Measurements from ENCODE around the gene TCF25.
A peak's percentile ranks its signal among the peaks of the same experiment; 100 is the strongest.
"Not testable (repeated sequence)": the region's sequence is repeated elsewhere in the genome, so short reads cannot be mapped to it uniquely, and the experiment has no call there.

TCF25 gene

GRCh38 chr16:89873109-89873971, at the start of gene TCF25:
TSS of gene TCF25 (plus strand) at chr16:89873592. CDS start at chr16:89873668, 76 bp downstream.
- peak within 1 kb of the TSS; percentile 100 for H3K27ac ChIP-seq (ENCODE audit: low read depth in 2 of 2, low read length in 2 of 2)
- H3K36me3 ChIP-seq (ENCODE audit: control insufficient read depth in 2 of 2, insufficient read depth in 2 of 2, low read length in 2 of 2), result peaks cover 0 to 26% of the 10 kb centered on the region in 2 donors
- H3K4me3 ChIP-seq (ENCODE audit: low read length in 2 of 2), result peak within 1 kb of the TSS; percentile 81 to 92
- peak within 1 kb of the TSS; percentile 88 to 98 for H3K9ac ChIP-seq (ENCODE audit: low read depth in 1 of 2, low read length in 2 of 2)
- no peaks in the 10 kb centered on the region for H3K9me3 ChIP-seq (ENCODE audit: control insufficient read depth in 2 of 2, low read length in 2 of 2)
- H3K4me1 ChIP-seq (ENCODE audit: control insufficient read depth in 2 of 2, insufficient read depth in 2 of 2, low read length in 2 of 2), result peaks cover 11 to 18% of the 10 kb centered on the region in 2 donors
- H3K27me3 ChIP-seq (ENCODE audit: control insufficient read depth in 2 of 2, insufficient read depth in 2 of 2, low read length in 2 of 2), result no peaks in the 10 kb centered on the region

GRCh38 chr16:89823824-89824148, 49.6 kb upstream of the TCF25 start:
- H3K27ac ChIP-seq (ENCODE audit: low read depth in 2 of 2, low read length in 2 of 2); H3K36me3 ChIP-seq (ENCODE audit: control insufficient read depth in 2 of 2, insufficient read depth in 2 of 2, low read length in 2 of 2); H3K9ac ChIP-seq (ENCODE audit: low read depth in 1 of 2, low read length in 2 of 2); H3K27me3 ChIP-seq (ENCODE audit: control insufficient read depth in 2 of 2, insufficient read depth in 2 of 2, low read length in 2 of 2); H3K9me3 ChIP-seq (ENCODE audit: control insufficient read depth in 2 of 2, low read length in 2 of 2); H3K4me3 ChIP-seq (ENCODE audit: low read length in 2 of 2): not testable (repeated sequence)
- H3K4me1 ChIP-seq (ENCODE audit: control insufficient read depth in 2 of 2, insufficient read depth in 2 of 2, low read length in 2 of 2), result peaks cover 18 to 26% of the 10 kb centered on the region in 2 donors

GRCh38 chr16:89826531-89827382, 46.6 kb upstream of the TCF25 start:
- Histone ChIP-seq H3K27ac (ENCODE audit: low read depth in 2 of 2, low read length in 2 of 2) (peak overlapping the region in 1 of 2 donors; percentile 85), H3K9ac (ENCODE audit: low read depth in 1 of 2, low read length in 2 of 2) (peak overlapping the region in 1 of 2 donors; percentile 81)

GRCh38 chr16:89827383-89828198, 45.8 kb upstream of the TCF25 start:
- peaks cover 5 to 8% of the 10 kb centered on the region in 2 donors for H3K36me3 ChIP-seq (ENCODE audit: control insufficient read depth in 2 of 2, insufficient read depth in 2 of 2, low read length in 2 of 2)
- H3K9me3 ChIP-seq (ENCODE audit: control insufficient read depth in 2 of 2, low read length in 2 of 2), result no peaks in the 10 kb centered on the region
- peak overlapping the region; percentile 51 to 70 for H3K4me3 ChIP-seq (ENCODE audit: low read length in 2 of 2)
- H3K9ac ChIP-seq (ENCODE audit: low read depth in 1 of 2, low read length in 2 of 2), result peak overlapping the region; percentile 10 to 81
- H3K4me1 ChIP-seq (ENCODE audit: control insufficient read depth in 2 of 2, insufficient read depth in 2 of 2, low read length in 2 of 2), result peaks cover 34 to 40% of the 10 kb centered on the region in 2 donors
- no peaks in the 10 kb centered on the region for H3K27me3 ChIP-seq (ENCODE audit: control insufficient read depth in 2 of 2, insufficient read depth in 2 of 2, low read length in 2 of 2)
- H3K27ac ChIP-seq (ENCODE audit: low read depth in 2 of 2, low read length in 2 of 2), result peak overlapping the region; percentile 85 to 87

More at GRCh38 chr16:89826531-89827382, 46.6 kb upstream of the TCF25 start:
- Histone ChIP-seq H3K4me3 (ENCODE audit: low read length in 2 of 2) (no peak overlapping the region), H3K27me3 (ENCODE audit: control insufficient read depth in 2 of 2, insufficient read depth in 2 of 2, low read length in 2 of 2) (no peaks in the 10 kb centered on the region), H3K4me1 (ENCODE audit: control insufficient read depth in 2 of 2, insufficient read depth in 2 of 2, low read length in 2 of 2) (peaks cover 33 to 42% of the 10 kb centered on the region in 2 donors), H3K9me3 (ENCODE audit: control insufficient read depth in 2 of 2, low read length in 2 of 2) (no peaks in the 10 kb centered on the region), H3K36me3 (ENCODE audit: control insufficient read depth in 2 of 2, insufficient read depth in 2 of 2, low read length in 2 of 2) (no peaks in the 10 kb centered on the region)

GRCh38 chr16:89828199-89828869, 45.1 kb upstream of the TCF25 start, which contains the start of gene SPIRE2:
TSS of gene SPIRE2 (plus strand) at chr16:89828475. CDS start at chr16:89828551, 76 bp downstream.
- Histone ChIP-seq H3K27me3 (ENCODE audit: control insufficient read depth in 2 of 2, insufficient read depth in 2 of 2, low read length in 2 of 2) (no peaks in the 10 kb centered on the region), H3K4me3 (ENCODE audit: low read length in 2 of 2) (peak within 1 kb of the TSS; percentile 70 to 76), H3K9me3 (ENCODE audit: control insufficient read depth in 2 of 2, low read length in 2 of 2) (no peaks in the 10 kb centered on the region), H3K27ac (ENCODE audit: low read depth in 2 of 2, low read length in 2 of 2) (peak within 1 kb of the TSS; percentile 94 to 95), H3K36me3 (ENCODE audit: control insufficient read depth in 2 of 2, insufficient read depth in 2 of 2, low read length in 2 of 2) (peaks cover 5 to 8% of the 10 kb centered on the region in 2 donors), H3K9ac (ENCODE audit: low read depth in 1 of 2, low read length in 2 of 2) (peak within 1 kb of the TSS; percentile 83 to 91), H3K4me1 (ENCODE audit: control insufficient read depth in 2 of 2, insufficient read depth in 2 of 2, low read length in 2 of 2) (peaks cover 29 to 37% of the 10 kb centered on the region in 2 donors)

GRCh38 chr16:89828870-89829629, 44.3 kb upstream of the TCF25 start:
- Histone ChIP-seq H3K27me3 (ENCODE audit: control insufficient read depth in 2 of 2, insufficient read depth in 2 of 2, low read length in 2 of 2) (no peaks in the 10 kb centered on the region), H3K4me3 (ENCODE audit: low read length in 2 of 2) (peak overlapping the region; percentile 65 to 76), H3K9me3 (ENCODE audit: control insufficient read depth in 2 of 2, low read length in 2 of 2) (no peaks in the 10 kb centered on the region), H3K27ac (ENCODE audit: low read depth in 2 of 2, low read length in 2 of 2) (peak overlapping the region; percentile 94 to 95), H3K4me1 (ENCODE audit: control insufficient read depth in 2 of 2, insufficient read depth in 2 of 2, low read length in 2 of 2) (peaks cover 32 to 43% of the 10 kb centered on the region in 2 donors), H3K36me3 (ENCODE audit: control insufficient read depth in 2 of 2, insufficient read depth in 2 of 2, low read length in 2 of 2) (peaks cover 5 to 8% of the 10 kb centered on the region in 2 donors), H3K9ac (ENCODE audit: low read depth in 1 of 2, low read length in 2 of 2) (peak overlapping the region; percentile 83 to 91)

GRCh38 chr16:89829630-89830437, 43.6 kb upstream of the TCF25 start:
- peak overlapping the region; percentile 83 to 91 for H3K9ac ChIP-seq (ENCODE audit: low read depth in 1 of 2, low read length in 2 of 2)
- no peaks in the 10 kb centered on the region for H3K9me3 ChIP-seq (ENCODE audit: control insufficient read depth in 2 of 2, low read length in 2 of 2)
- peak overlapping the region; percentile 65 to 76 for H3K4me3 ChIP-seq (ENCODE audit: low read length in 2 of 2)
- H3K4me1 ChIP-seq (ENCODE audit: control insufficient read depth in 2 of 2, insufficient read depth in 2 of 2, low read length in 2 of 2), result peaks cover 34 to 47% of the 10 kb centered on the region in 2 donors
- H3K27ac ChIP-seq (ENCODE audit: low read depth in 2 of 2, low read length in 2 of 2), result peak overlapping the region; percentile 94 to 95
- no peaks in the 10 kb centered on the region for H3K27me3 ChIP-seq (ENCODE audit: control insufficient read depth in 2 of 2, insufficient read depth in 2 of 2, low read length in 2 of 2)
- H3K36me3 ChIP-seq (ENCODE audit: control insufficient read depth in 2 of 2, insufficient read depth in 2 of 2, low read length in 2 of 2), result peaks cover 5 to 10% of the 10 kb centered on the region in 2 donors

GRCh38 chr16:89831810-89832328, 41.5 kb upstream of the TCF25 start:
- Histone ChIP-seq H3K27ac (ENCODE audit: low read depth in 2 of 2, low read length in 2 of 2) (peak overlapping the region in 1 of 2 donors; percentile 23), H3K36me3 (ENCODE audit: control insufficient read depth in 2 of 2, insufficient read depth in 2 of 2, low read length in 2 of 2) (peaks cover 14 to 16% of the 10 kb centered on the region in 2 donors), H3K9me3 (ENCODE audit: control insufficient read depth in 2 of 2, low read length in 2 of 2) (no peaks in the 10 kb centered on the region), H3K9ac (ENCODE audit: low read depth in 1 of 2, low read length in 2 of 2) (no peak overlapping the region), H3K4me3 (ENCODE audit: low read length in 2 of 2) (no peak overlapping the region), H3K4me1 (ENCODE audit: control insufficient read depth in 2 of 2, insufficient read depth in 2 of 2, low read length in 2 of 2) (peaks cover 47 to 58% of the 10 kb centered on the region in 2 donors), H3K27me3 (ENCODE audit: control insufficient read depth in 2 of 2, insufficient read depth in 2 of 2, low read length in 2 of 2) (no peaks in the 10 kb centered on the region)

All from mucosa of rectum (tissue), 2 donors.